CD4-positive, alpha-beta T cell treated with Interleukin-15 for 4 hours (primary cell): Measurements from ENCODE around the gene CLIP3.
"Not testable (repeated sequence)": the region's sequence is repeated elsewhere in the genome, so short reads cannot be mapped to it uniquely, and the experiment has no call there.

ENCODE experiments used
- DNase-seq: peaks from one replicate; pipeline ENCODE4 v3.0.0-alpha.2; 2020; ENCODE audit warnings: low spot score

Gene CLIP3

GRCh38 chr19:36046443-36047050, 13.9 kb upstream of the CLIP3 start:
- no peak for DNase-seq

- DNase-seq: no peak
These were observed 11.3 kb upstream of the CLIP3 start for GRCh38 chr19:36043952-36044351.

DNA sequence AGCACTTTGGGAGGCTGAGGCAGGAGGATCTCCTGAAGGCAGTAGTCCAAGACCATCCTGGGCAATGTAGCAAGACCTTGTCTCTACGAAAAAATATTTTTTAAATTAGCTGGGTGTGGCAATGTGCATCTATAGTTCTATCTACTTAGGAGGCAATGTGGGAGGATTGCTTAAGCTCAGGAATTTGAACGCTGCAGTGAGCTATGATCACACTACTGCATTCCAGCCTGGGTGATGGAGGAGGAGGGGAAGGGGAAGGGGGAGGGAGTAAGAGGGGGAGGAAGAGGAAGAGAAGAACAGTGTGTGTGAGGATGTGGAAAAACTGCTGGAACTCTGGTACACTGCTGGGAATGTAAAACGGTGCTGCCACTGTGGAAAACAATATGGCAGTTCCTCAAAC, 9.2 kb upstream of the CLIP3 start:
- no peak for DNase-seq

DNA sequence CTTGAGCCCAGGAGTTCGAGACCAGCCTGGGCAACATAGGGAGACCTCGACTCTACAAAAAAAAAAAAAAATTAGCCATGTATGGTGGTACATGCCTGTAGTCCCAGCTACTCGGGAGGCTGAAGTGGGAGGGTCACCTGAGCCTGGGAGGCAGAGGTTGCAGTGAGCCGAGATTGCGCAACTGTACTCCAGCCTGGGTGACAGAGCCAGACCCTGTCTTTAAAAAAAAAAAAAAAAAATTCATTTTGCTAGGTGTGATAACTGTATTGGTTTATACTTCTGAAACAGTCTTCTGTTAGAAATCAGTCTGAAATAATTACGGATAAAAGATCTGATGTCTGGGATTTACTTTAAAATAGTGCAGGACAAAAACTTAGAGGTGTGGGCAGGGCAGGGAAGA, 8.4 kb upstream of the CLIP3 start:
- DNase-seq: not testable (repeated sequence)

DNA sequence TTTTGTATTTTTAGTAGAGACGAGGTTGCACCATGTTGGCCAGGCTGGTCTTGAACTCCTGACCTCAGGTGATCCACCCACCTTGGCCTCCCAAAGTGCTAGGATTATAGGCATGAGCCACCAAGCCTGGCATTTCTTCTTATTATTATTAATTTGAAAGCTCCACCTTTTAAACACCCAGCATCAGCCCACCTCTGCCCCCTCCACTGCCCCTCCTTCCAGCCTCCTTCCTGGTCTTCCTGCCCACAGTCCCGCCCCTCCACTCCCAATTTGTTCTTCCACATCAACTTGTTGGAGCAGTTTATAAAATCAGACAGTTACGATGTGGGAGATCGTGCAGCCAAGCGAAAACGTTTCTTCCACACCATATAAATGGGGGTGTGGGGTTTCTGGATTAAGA, 7.8 kb upstream of the CLIP3 start:
- DNase-seq: no peak

GRCh38 chr19:36031308-36031707, 1.4 kb downstream of the CLIP3 start:
- DNase-seq: no peak

DNA sequence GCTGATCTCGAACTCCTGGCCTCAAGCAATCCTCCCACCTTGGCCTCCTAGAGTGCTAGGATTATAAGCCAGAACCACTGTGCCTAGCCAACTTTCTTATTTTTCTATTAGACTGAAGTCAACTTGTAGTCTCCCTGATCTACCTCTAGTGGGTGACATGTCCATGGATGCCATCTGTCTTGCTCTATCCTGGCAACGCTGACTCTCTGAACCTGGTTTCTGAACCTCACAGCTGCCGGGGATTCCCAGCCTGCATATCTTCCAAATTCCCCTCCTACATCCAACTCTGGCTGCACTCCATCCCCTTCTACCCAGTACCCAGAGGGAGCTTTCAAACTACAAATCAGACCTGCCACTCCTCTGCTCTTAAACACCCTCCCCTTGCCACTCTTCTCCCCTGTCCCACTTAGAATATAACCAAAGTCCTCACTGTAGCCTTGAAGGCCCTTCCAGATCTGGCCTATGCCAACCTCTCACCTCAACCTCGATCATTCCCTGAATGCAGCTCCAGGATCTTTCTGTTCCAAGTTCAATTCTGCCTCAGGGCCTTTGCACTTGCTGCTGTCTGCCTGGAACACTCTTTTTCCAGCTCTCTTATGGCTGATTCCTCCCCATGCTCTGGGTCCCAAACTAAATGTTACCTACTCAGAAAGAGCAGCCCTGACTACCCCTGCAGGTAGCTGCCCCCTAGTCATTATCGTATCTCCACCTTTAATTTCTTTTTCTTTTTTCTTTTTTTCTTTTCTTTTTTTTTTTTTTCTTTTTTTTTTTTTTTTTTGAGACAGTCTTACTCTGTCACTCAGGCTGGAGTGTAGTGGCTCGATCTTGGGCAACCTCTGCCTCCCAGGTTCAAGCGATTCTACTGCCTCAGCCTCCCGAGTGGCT, 2.2 kb downstream of the CLIP3 start:
- no peak for DNase-seq

DNA sequence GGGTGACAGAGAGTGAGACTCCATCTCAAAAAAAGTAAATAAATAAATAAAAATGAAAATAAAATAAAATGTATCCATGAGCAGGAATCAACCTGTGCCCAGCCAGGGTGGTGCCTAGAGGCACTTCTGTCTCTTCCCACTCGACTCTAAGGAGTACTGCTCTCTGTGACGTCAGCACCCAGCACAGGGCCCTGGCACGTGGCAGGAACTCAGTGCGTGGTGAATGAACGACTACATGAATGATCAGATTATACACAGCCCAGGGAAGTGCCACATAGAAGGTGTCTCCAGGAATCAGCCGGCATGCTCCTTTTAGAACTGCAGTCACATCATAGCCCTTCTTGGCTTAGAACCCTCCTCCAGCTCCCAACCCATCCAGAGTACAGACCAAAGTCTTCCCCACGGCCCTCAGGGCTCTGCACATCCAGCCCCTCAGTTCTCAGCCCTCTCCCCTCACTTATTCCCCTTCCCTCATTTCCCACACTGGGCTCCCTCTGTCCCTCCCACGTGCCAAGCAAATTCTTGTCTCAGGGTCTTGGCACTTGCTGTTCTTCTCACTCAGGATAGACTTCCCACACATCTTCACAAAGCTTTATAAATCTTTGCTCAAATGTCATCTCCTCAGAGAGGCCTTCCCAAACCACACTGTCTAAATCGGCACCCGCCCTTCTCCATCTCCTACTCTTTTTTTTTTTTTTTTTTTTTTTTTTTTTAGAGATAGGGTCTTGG, 4.2 kb downstream of the CLIP3 start:
- DNase-seq: no peak

- no peak for DNase-seq
These were observed 5.0 kb downstream of the CLIP3 start for GRCh38 chr19:36027696-36028095.

DNA sequence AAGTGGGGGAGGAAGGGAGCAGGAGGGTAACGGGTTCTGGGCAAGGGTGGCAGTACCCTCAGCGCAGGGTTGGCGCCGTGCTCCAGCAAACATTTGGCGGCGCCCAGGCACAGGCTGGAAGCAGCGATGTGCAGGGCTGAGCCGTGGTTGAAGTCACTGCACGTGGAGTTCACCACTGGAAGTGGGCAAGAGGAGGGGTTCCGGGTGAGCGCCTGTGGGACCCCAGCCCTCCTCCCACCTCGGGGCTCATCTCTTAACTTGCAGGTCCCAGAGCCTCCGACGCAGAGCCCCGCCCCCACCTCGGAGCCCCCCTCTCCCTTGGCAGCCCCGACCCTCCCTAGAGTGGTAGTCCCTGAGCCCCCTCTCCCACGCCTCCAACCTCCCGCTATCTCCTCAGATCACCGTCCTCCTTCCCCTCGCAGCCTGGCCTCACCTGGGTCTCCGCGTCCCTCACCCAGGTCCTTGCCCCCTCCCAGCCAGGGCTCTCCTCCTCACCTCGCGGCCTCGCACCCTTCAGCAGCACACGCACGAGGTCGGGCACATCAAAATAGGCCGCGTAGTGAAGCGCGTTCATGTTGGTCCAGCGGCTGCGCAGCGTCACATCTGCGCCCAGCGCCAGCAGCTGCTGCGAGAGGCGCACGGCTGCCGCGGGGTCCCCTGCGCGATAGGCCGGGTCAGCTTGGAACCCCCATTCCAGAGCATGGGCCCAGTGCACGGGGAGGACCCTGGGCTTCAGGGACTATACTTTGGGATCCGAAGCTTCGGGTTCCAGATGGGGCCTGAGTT, 6.4 kb downstream of the CLIP3 start:
- DNase-seq: no peak

GRCh38 chr19:36025541-36025940, 7.1 kb downstream of the CLIP3 start:
- DNase-seq: no peak

- no peak for DNase-seq
These were observed 9.2 kb downstream of the CLIP3 start for GRCh38 chr19:36023432-36023831.

DNA sequence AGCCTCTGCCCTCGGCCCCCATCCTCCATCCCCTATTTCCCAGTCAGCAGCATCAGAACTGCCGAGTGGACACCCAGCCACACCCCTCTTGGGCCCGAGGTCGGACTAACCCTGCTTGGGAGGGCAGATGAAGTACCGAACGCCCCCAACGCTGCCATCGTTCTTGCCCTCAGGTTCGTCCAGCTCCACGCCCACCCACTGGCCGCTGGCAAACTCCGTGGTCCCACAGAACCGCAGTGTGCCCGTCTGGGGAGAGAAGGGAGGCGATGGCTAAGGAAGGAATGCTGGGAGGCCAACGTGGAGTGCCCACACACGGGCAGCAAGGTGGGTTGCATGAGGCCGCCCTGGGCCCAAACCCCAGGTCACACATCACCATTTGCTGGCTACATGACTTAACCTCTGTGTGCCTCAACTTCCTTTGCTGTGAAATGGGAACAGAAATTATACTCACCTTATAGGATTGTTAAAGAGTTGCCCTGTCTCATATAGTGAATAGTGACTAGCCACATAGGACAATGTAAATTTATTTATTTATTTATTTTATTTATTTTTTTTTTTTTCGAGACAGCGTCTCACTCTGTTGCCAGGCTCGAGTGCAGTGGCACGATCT, 13.5 kb downstream of the CLIP3 start:
- no peak for DNase-seq

- peak; percentile 99 for DNase-seq
These were observed 18.4 kb downstream of the CLIP3 start, which contains the start of gene ALKBH6 for GRCh38 chr19:36014012-36014924. TSS of gene ALKBH6 (minus strand) at chr19:36014213. CDS start at chr19:36013397, 816 bp downstream.

GRCh38 chr19:36013280-36014011, 19.2 kb downstream of the CLIP3 start:
- DNase-seq: no peak

GRCh38 chr19:36010402-36010801, 22.3 kb downstream of the CLIP3 start:
- no peak for DNase-seq

GRCh38 chr19:36009633-36010379, 22.9 kb downstream of the CLIP3 start:
- no peak for DNase-seq

DNA sequence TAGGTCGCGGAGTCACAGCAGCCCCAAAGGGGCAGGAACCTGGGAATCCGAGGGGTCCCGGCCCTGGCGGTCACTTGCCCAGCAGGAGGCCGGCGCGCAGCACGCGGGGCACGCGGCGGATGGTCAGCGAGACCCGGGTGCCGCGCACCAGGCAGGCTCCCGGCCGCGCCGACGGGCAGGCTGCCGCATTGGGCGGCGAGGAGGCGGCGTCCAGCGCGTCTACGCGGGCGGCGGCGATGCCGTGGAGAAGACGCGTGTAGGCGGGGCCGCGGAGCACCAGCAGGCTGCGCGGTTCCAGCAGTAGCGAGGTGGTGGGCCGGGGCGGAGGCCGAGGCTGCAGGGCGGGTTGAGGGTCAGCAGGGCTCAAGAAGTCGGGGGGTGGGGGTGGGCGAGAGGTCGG, 23.5 kb downstream of the CLIP3 start:
- peak; percentile 38 for DNase-seq

- DNase-seq: no peak
These were observed 24.2 kb downstream of the CLIP3 start, which contains the start of gene SYNE4 for GRCh38 chr19:36008336-36008978. TSS of gene SYNE4 (minus strand) at chr19:36008813. CDS start at chr19:36008681, 132 bp downstream.
